OCI-LY3 (cell line): ENCODE measurements around the gene OMA1.

Source experiments
- H2AFZ ChIP-seq: fragments of 200-600, 300-600 bp; shearing (Covaris generic); 2 replicates; pipeline ENCODE4 v1.6.0; 2014; ENCODE audit warnings: antibody characterized with exemption, low read depth, low read length
- H3K27ac ChIP-seq: fragments of 200-600, 300-600 bp; sonication (generic); 2 replicates; pipeline ENCODE4 v1.5.1; 2014; ENCODE audit warnings: mild to moderate bottlenecking, low read length, moderate library complexity, mixed read lengths
- H3K27me3 ChIP-seq: fragments of 200-600, 300-600 bp; sonication (generic); 2 replicates; pipeline ENCODE4 v1.6.1; 2014; ENCODE audit warnings: low read depth, low read length, mixed read lengths
- H3K36me3 ChIP-seq: fragments of 200-600, 300-600 bp; sonication (generic); replicated peaks from 2 replicates; pipeline ENCODE3; 2014; ENCODE audit warnings: low read depth, low read length, mixed read lengths
- H3K4me1 ChIP-seq: fragments of 300-600, 200-600 bp; sonication (generic); 2 replicates; pipeline ENCODE4 v1.6.1; 2014; ENCODE audit warnings: low read length, mixed read lengths
- H3K4me2 ChIP-seq: fragments of 200-600, 300-600 bp; sonication (generic); 2 replicates; pipeline ENCODE4 v1.6.1; 2014; ENCODE audit warnings: low read length, mixed read lengths
- H3K4me3 ChIP-seq: fragments of 300-600, 200-600 bp; sonication (generic); 2 replicates; pipeline ENCODE4 v1.5.1; 2014; ENCODE audit warnings: antibody characterized with exemption, mild to moderate bottlenecking, low read length, moderate library complexity
- H3K79me2 ChIP-seq: fragments of 300-600, 200-600 bp; shearing (Covaris generic); 2 replicates; pipeline ENCODE4 v1.6.1; 2014; ENCODE audit warnings: mild to moderate bottlenecking, low read length, mixed read lengths
- H3K9ac ChIP-seq: fragments of 300-600, 200-600 bp; shearing (Covaris generic); 2 replicates; pipeline ENCODE4 v1.6.0; 2014; ENCODE audit warnings: mild to moderate bottlenecking, low read length, moderate library complexity
- H3K9me3 ChIP-seq: fragments of 200-600, 300-600 bp; shearing (Covaris generic); 2 replicates; pipeline ENCODE4 v1.6.1; 2014; ENCODE audit warnings: low read length, mixed read lengths; ENCODE audit not compliant: insufficient read depth
- H4K20me1 ChIP-seq: fragments of 200-600, 300-600 bp; sonication (generic); 2 replicates; pipeline ENCODE4 v1.6.1; 2016; ENCODE audit warnings: low read length, mixed read lengths; ENCODE audit not compliant: insufficient read depth
- CTCF ChIP-seq: fragments of 200-600, 300-600 bp; sonication (generic); IDR thresholded peaks from 2 replicates; pipeline ENCODE4 v1.5.1; 2014; ENCODE audit warnings: antibody characterized with exemption, low read length, low read depth
- EZH2phosphoT487 ChIP-seq: fragments of 200-600 bp; shearing (Covaris generic); IDR thresholded peaks from 2 replicates; pipeline ENCODE4 v1.6.1; 2018; ENCODE audit warnings: antibody characterized with exemption, mixed run types, low read depth

OMA1 gene

GRCh38 chr1:58436615-58437297 is 109.8 kb downstream of the OMA1 start:
- H3K79me2 ChIP-seq, result no peaks in the 10 kb centered on the region
- no peaks in the 10 kb centered on the region for H3K9me3 ChIP-seq
- no peak overlapping the region for H2AFZ ChIP-seq
- H4K20me1 ChIP-seq, result no peaks in the 10 kb centered on the region
- H3K9ac ChIP-seq, result no peak overlapping the region
- H3K4me1 ChIP-seq, result peaks cover 25% of the 10 kb centered on the region
- no peak for TF ChIP-seq EZH2phosphoT487
- no peak for TF ChIP-seq CTCF
- H3K4me2 ChIP-seq, result no peak overlapping the region
- H3K4me3 ChIP-seq, result no peak overlapping the region
- H3K36me3 ChIP-seq, result no peaks in the 10 kb centered on the region
- no peaks in the 10 kb centered on the region for H3K27me3 ChIP-seq
- H3K27ac ChIP-seq, result no peak overlapping the region

GRCh38 chr1:58435376-58435775 is 111.2 kb downstream of the OMA1 start:
- H2AFZ ChIP-seq, result no peak overlapping the region

GRCh38 chr1:58434607-58435006 is 111.9 kb downstream of the OMA1 start:
- Histone ChIP-seq H4K20me1 (no peaks in the 10 kb centered on the region), H3K4me2 (no peak overlapping the region), H3K79me2 (no peaks in the 10 kb centered on the region), H3K9me3 (no peaks in the 10 kb centered on the region), H3K36me3 (no peaks in the 10 kb centered on the region), H3K4me1 (peaks cover 27% of the 10 kb centered on the region), H3K9ac (no peak overlapping the region), H3K27ac (no peak overlapping the region), H2AFZ (no peak overlapping the region), H3K4me3 (no peak overlapping the region), H3K27me3 (no peaks in the 10 kb centered on the region)
- TF ChIP-seq EZH2phosphoT487, result no peak
- no peak for TF ChIP-seq CTCF

More at GRCh38 chr1:58435376-58435775, 111.2 kb downstream of the OMA1 start:
- H3K4me1 ChIP-seq, result peaks cover 27% of the 10 kb centered on the region
- no peaks in the 10 kb centered on the region for H3K79me2 ChIP-seq
- no peaks in the 10 kb centered on the region for H4K20me1 ChIP-seq
- H3K27ac ChIP-seq, result no peak overlapping the region
- no peak for TF ChIP-seq CTCF
- no peak for TF ChIP-seq EZH2phosphoT487
- H3K4me2 ChIP-seq, result no peak overlapping the region
- no peak overlapping the region for H3K4me3 ChIP-seq
- no peaks in the 10 kb centered on the region for H3K9me3 ChIP-seq
- no peaks in the 10 kb centered on the region for H3K36me3 ChIP-seq
- no peaks in the 10 kb centered on the region for H3K27me3 ChIP-seq
- no peak overlapping the region for H3K9ac ChIP-seq

- no peaks in the 10 kb centered on the region for H4K20me1 ChIP-seq
- H3K4me1 ChIP-seq, result peaks cover 27% of the 10 kb centered on the region
- H3K36me3 ChIP-seq, result no peaks in the 10 kb centered on the region
- H3K9me3 ChIP-seq, result no peaks in the 10 kb centered on the region
- no peak overlapping the region for H3K4me2 ChIP-seq
- TF ChIP-seq EZH2phosphoT487 (no peak), CTCF (no peak)
- H3K4me3 ChIP-seq, result no peak overlapping the region
- no peak overlapping the region for H2AFZ ChIP-seq
- no peak overlapping the region for H3K9ac ChIP-seq
- no peaks in the 10 kb centered on the region for H3K79me2 ChIP-seq
- no peaks in the 10 kb centered on the region for H3K27me3 ChIP-seq
- H3K27ac ChIP-seq, result no peak overlapping the region
Observed at GRCh38 chr1:58434181-58434580, 112.3 kb downstream of the OMA1 start.
